Measurements from ENCODE around the gene PKN1.

The PKN1 gene

GRCh38 chr19:14479309-14479974 lies 46.3 kb downstream of the PKN1 start:
- H3K4me1 ChIP-seq (ENCODE audit: control insufficient read depth, low read depth, low read length), result peaks cover 2% of the 10 kb centered on the region
- no peaks in the 10 kb centered on the region for H3K27me3 ChIP-seq (ENCODE audit: insufficient read depth, low read length, poor library complexity)
- DNase-seq, result no peak
- no peaks in the 10 kb centered on the region for H3K36me3 ChIP-seq (ENCODE audit: control insufficient read depth, insufficient read depth, low read length)
- no peak overlapping the region for H3K4ac ChIP-seq (ENCODE audit: low read depth, low read length)
- no peak overlapping the region for H4K5ac ChIP-seq (ENCODE audit: low read length)
- H2BK15ac ChIP-seq (replicated peaks; ENCODE audit: low read depth), result no peak overlapping the region
- H2BK5ac ChIP-seq (ENCODE audit: low read length), result no peak overlapping the region
- no peak overlapping the region for H2BK120ac ChIP-seq (ENCODE audit: low read depth, low read length)
- H3K23ac ChIP-seq (ENCODE audit: low read length), result no peak overlapping the region
- WGBS (ENCODE audit: extremely low coverage, insufficient coverage, low lambda C conversion rate), result no CpG with 5 or more reads among the region's 14 CpGs
- no peak overlapping the region for H3K56ac ChIP-seq (ENCODE audit: low read length)
- no peak overlapping the region for H3K27ac ChIP-seq (ENCODE audit: low read depth, low read length)
- no peak overlapping the region for H3K18ac ChIP-seq (ENCODE audit: low read length)
- no peak overlapping the region for H2AK5ac ChIP-seq (ENCODE audit: low read length)
- no peak overlapping the region for H3K4me3 ChIP-seq (ENCODE audit: low read length)
- H3K79me2 ChIP-seq (ENCODE audit: control insufficient read depth, insufficient read depth, low read length), result no peaks in the 10 kb centered on the region
- no peak overlapping the region for H3K4me2 ChIP-seq (ENCODE audit: low read length)
- H3K79me1 ChIP-seq (ENCODE audit: low read length), result no peaks in the 10 kb centered on the region
- no peak overlapping the region for H3K9ac ChIP-seq (ENCODE audit: low read length)
- H4K8ac ChIP-seq (ENCODE audit: low read depth, low read length), result no peak overlapping the region

- no peaks in the 10 kb centered on the region for H3K79me2 ChIP-seq (ENCODE audit: control insufficient read depth, insufficient read depth, low read length)
- no peak overlapping the region for H4K5ac ChIP-seq (ENCODE audit: low read length)
- peak; percentile 82 for DNase-seq
- no CpG with 5 or more reads among the region's 43 CpGs for WGBS (ENCODE audit: extremely low coverage, insufficient coverage, low lambda C conversion rate)
- H2BK120ac ChIP-seq (ENCODE audit: low read depth, low read length), result no peak overlapping the region
- H3K23ac ChIP-seq (ENCODE audit: low read length), result no peak overlapping the region
- no peak overlapping the region for H3K4me3 ChIP-seq (ENCODE audit: low read length)
- no peaks in the 10 kb centered on the region for H3K36me3 ChIP-seq (ENCODE audit: control insufficient read depth, insufficient read depth, low read length)
- H3K56ac ChIP-seq (ENCODE audit: low read length), result no peak overlapping the region
- peak overlapping the region; percentile 20 for H3K9ac ChIP-seq (ENCODE audit: low read length)
- no peak overlapping the region for H2AK5ac ChIP-seq (ENCODE audit: low read length)
- H3K27me3 ChIP-seq (ENCODE audit: insufficient read depth, low read length, poor library complexity), result no peaks in the 10 kb centered on the region
- no peak overlapping the region for H2BK5ac ChIP-seq (ENCODE audit: low read length)
- no peak overlapping the region for H3K4ac ChIP-seq (ENCODE audit: low read depth, low read length)
- no peak overlapping the region for H3K18ac ChIP-seq (ENCODE audit: low read length)
- H3K4me1 ChIP-seq (ENCODE audit: control insufficient read depth, low read depth, low read length), result peaks cover 2% of the 10 kb centered on the region
- no peak overlapping the region for H3K27ac ChIP-seq (ENCODE audit: low read depth, low read length)
- no peak overlapping the region for H2BK15ac ChIP-seq (replicated peaks; ENCODE audit: low read depth)
- no peaks in the 10 kb centered on the region for H3K79me1 ChIP-seq (ENCODE audit: low read length)
- H4K8ac ChIP-seq (ENCODE audit: low read depth, low read length), result no peak overlapping the region
- no peak overlapping the region for H3K4me2 ChIP-seq (ENCODE audit: low read length)
Measured at GRCh38 chr19:14479975-14480699, 47.0 kb downstream of the PKN1 start.

GRCh38 chr19:14480700-14481079 lies 47.6 kb downstream of the PKN1 start:
- no CpG with 5 or more reads among the region's 5 CpGs for WGBS (ENCODE audit: extremely low coverage, insufficient coverage, low lambda C conversion rate)

GRCh38 chr19:14482172-14482941 lies 49.3 kb downstream of the PKN1 start:
- H3K36me3 ChIP-seq (ENCODE audit: control insufficient read depth, insufficient read depth, low read length), result no peaks in the 10 kb centered on the region
- H3K27me3 ChIP-seq (ENCODE audit: insufficient read depth, low read length, poor library complexity), result no peaks in the 10 kb centered on the region
- no CpG with 5 or more reads among the region's 18 CpGs for WGBS (ENCODE audit: extremely low coverage, insufficient coverage, low lambda C conversion rate)

More at GRCh38 chr19:14480700-14481079, 47.6 kb downstream of the PKN1 start:
- no peaks in the 10 kb centered on the region for H3K79me2 ChIP-seq (ENCODE audit: control insufficient read depth, insufficient read depth, low read length)
- H2BK5ac ChIP-seq (ENCODE audit: low read length), result no peak overlapping the region
- no peak overlapping the region for H3K56ac ChIP-seq (ENCODE audit: low read length)
- H3K4me2 ChIP-seq (ENCODE audit: low read length), result no peak overlapping the region
- no peaks in the 10 kb centered on the region for H3K27me3 ChIP-seq (ENCODE audit: insufficient read depth, low read length, poor library complexity)
- H4K5ac ChIP-seq (ENCODE audit: low read length), result no peak overlapping the region
- no peak overlapping the region for H3K4me3 ChIP-seq (ENCODE audit: low read length)
- H3K79me1 ChIP-seq (ENCODE audit: low read length), result no peaks in the 10 kb centered on the region
- no peak overlapping the region for H3K23ac ChIP-seq (ENCODE audit: low read length)
- H3K4ac ChIP-seq (ENCODE audit: low read depth, low read length), result no peak overlapping the region
- no peak overlapping the region for H2AK5ac ChIP-seq (ENCODE audit: low read length)
- H3K36me3 ChIP-seq (ENCODE audit: control insufficient read depth, insufficient read depth, low read length), result no peaks in the 10 kb centered on the region
- no peak overlapping the region for H4K8ac ChIP-seq (ENCODE audit: low read depth, low read length)
- no peak overlapping the region for H3K9ac ChIP-seq (ENCODE audit: low read length)
- peaks cover 2% of the 10 kb centered on the region for H3K4me1 ChIP-seq (ENCODE audit: control insufficient read depth, low read depth, low read length)
- no peak overlapping the region for H3K18ac ChIP-seq (ENCODE audit: low read length)
- no peak overlapping the region for H2BK15ac ChIP-seq (replicated peaks; ENCODE audit: low read depth)
- no peak overlapping the region for H3K27ac ChIP-seq (ENCODE audit: low read depth, low read length)
- H2BK120ac ChIP-seq (ENCODE audit: low read depth, low read length), result no peak overlapping the region
- no peak for DNase-seq

GRCh38 chr19:14487370-14488125 lies 54.4 kb downstream of the PKN1 start:
- H3K18ac ChIP-seq (ENCODE audit: low read length), result no peak overlapping the region
- H3K56ac ChIP-seq (ENCODE audit: low read length), result no peak overlapping the region
- H3K4me1 ChIP-seq (ENCODE audit: control insufficient read depth, low read depth, low read length), result no peaks in the 10 kb centered on the region
- no peak overlapping the region for H2BK15ac ChIP-seq (replicated peaks; ENCODE audit: low read depth)
- no peak for DNase-seq
- H2AK5ac ChIP-seq (ENCODE audit: low read length), result no peak overlapping the region
- no peak overlapping the region for H3K4ac ChIP-seq (ENCODE audit: low read depth, low read length)
- H4K8ac ChIP-seq (ENCODE audit: low read depth, low read length), result no peak overlapping the region
- no peak overlapping the region for H4K5ac ChIP-seq (ENCODE audit: low read length)
- no peak overlapping the region for H3K27ac ChIP-seq (ENCODE audit: low read depth, low read length)
- WGBS (ENCODE audit: extremely low coverage, insufficient coverage, low lambda C conversion rate), result no CpG with 5 or more reads among the region's 16 CpGs
- no peak overlapping the region for H3K4me3 ChIP-seq (ENCODE audit: low read length)
- no peak overlapping the region for H3K23ac ChIP-seq (ENCODE audit: low read length)
- H2BK120ac ChIP-seq (ENCODE audit: low read depth, low read length), result no peak overlapping the region
- H3K79me1 ChIP-seq (ENCODE audit: low read length), result peaks cover 4% of the 10 kb centered on the region
- H2BK5ac ChIP-seq (ENCODE audit: low read length), result no peak overlapping the region
- no peak overlapping the region for H3K9ac ChIP-seq (ENCODE audit: low read length)
- no peaks in the 10 kb centered on the region for H3K27me3 ChIP-seq (ENCODE audit: insufficient read depth, low read length, poor library complexity)
- H3K36me3 ChIP-seq (ENCODE audit: control insufficient read depth, insufficient read depth, low read length), result no peaks in the 10 kb centered on the region
- H3K79me2 ChIP-seq (ENCODE audit: control insufficient read depth, insufficient read depth, low read length), result no peaks in the 10 kb centered on the region
- H3K4me2 ChIP-seq (ENCODE audit: low read length), result no peak overlapping the region

More at GRCh38 chr19:14482172-14482941, 49.3 kb downstream of the PKN1 start:
- H2BK15ac ChIP-seq (replicated peaks; ENCODE audit: low read depth), result no peak overlapping the region
- peaks cover 2% of the 10 kb centered on the region for H3K4me1 ChIP-seq (ENCODE audit: control insufficient read depth, low read depth, low read length)
- H3K79me2 ChIP-seq (ENCODE audit: control insufficient read depth, insufficient read depth, low read length), result no peaks in the 10 kb centered on the region
- no peak overlapping the region for H2AK5ac ChIP-seq (ENCODE audit: low read length)
- no peak overlapping the region for H3K56ac ChIP-seq (ENCODE audit: low read length)
- H3K18ac ChIP-seq (ENCODE audit: low read length), result no peak overlapping the region
- no peak overlapping the region for H3K27ac ChIP-seq (ENCODE audit: low read depth, low read length)
- no peak overlapping the region for H2BK120ac ChIP-seq (ENCODE audit: low read depth, low read length)
- no peak overlapping the region for H3K9ac ChIP-seq (ENCODE audit: low read length)
- H3K4me3 ChIP-seq (ENCODE audit: low read length), result no peak overlapping the region
- no peak overlapping the region for H4K5ac ChIP-seq (ENCODE audit: low read length)
- no peak overlapping the region for H3K23ac ChIP-seq (ENCODE audit: low read length)
- DNase-seq, result no peak
- H3K79me1 ChIP-seq (ENCODE audit: low read length), result peaks cover 3% of the 10 kb centered on the region
- H3K4ac ChIP-seq (ENCODE audit: low read depth, low read length), result no peak overlapping the region
- H2BK5ac ChIP-seq (ENCODE audit: low read length), result no peak overlapping the region
- no peak overlapping the region for H3K4me2 ChIP-seq (ENCODE audit: low read length)
- H4K8ac ChIP-seq (ENCODE audit: low read depth, low read length), result no peak overlapping the region

All from mesendoderm (in vitro differentiated cells).